ENCODE measurements around the gene PPP2R2D. TPM values are rescaled to one million over a fixed set of nuclear protein-coding genes. Genes with fewer than 3 reads are reported as not detected.

PPP2R2D gene
- total RNA-seq, 2 experiments from 2014 or later, result 32.6 to 32.9 TPM

DNA sequence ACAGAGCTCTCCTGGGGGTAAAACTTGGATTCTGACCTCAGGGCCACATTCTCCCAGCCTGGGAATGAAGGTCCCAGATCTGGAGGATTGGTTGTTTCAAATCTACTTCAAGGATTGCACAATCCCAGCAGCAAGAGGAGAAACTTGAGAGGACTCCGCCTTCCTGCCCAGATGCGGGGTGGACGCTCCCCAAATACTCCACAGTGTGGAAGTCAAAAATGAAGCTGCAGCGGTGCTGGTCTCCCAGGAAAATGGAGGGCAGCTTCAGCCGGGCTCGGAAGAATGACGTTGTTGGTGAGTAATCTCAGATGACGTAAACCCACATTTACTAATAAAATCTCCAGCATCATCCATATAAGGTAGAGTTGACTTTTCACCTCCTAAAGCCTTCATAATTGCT, 31.5 kb upstream of the PPP2R2D start:
- no peak for DNase-seq
- Histone ChIP-seq H3K9me3 (ENCODE audit: control insufficient read depth in 1 of 2, insufficient read depth in 1 of 2, low read length in 2 of 2) (no peaks in the 10 kb centered on the region), H3K4me3 (ENCODE audit: low read length) (no peak overlapping the region), H3K36me3 (ENCODE audit: insufficient read depth, low read length) (no peaks in the 10 kb centered on the region), H3K4me1 (ENCODE audit: insufficient read depth, low read length) (no peaks in the 10 kb centered on the region), H3K27me3 (ENCODE audit: control insufficient read depth in 1 of 2, insufficient read depth in 2 of 2, low read length in 2 of 2) (peaks cover 2 to 6% of the 10 kb centered on the region in 2 experiments), H3K27ac (ENCODE audit: low read depth in 1 of 2, low read length in 2 of 2) (no peak overlapping the region)
- Mint-ChIP-seq H3K9me3 (no peaks in the 10 kb centered on the region), H3K4me3 (no peak overlapping the region), H3K36me3 (ENCODE audit: low read depth) (no peaks in the 10 kb centered on the region), H3K27ac (no peak overlapping the region), H3K27me3 (peaks cover 16% of the 10 kb centered on the region), H3K4me1 (ENCODE audit: low read depth) (peaks cover under 1% of the 10 kb centered on the region)
- ChIA-PET CTCF (no interaction called here), POLR2A (no interaction called here)
- intact Hi-C loops (cut with DNase I, micrococcal nuclease), result no loop called here
- TF ChIP-seq, protein P1, sequence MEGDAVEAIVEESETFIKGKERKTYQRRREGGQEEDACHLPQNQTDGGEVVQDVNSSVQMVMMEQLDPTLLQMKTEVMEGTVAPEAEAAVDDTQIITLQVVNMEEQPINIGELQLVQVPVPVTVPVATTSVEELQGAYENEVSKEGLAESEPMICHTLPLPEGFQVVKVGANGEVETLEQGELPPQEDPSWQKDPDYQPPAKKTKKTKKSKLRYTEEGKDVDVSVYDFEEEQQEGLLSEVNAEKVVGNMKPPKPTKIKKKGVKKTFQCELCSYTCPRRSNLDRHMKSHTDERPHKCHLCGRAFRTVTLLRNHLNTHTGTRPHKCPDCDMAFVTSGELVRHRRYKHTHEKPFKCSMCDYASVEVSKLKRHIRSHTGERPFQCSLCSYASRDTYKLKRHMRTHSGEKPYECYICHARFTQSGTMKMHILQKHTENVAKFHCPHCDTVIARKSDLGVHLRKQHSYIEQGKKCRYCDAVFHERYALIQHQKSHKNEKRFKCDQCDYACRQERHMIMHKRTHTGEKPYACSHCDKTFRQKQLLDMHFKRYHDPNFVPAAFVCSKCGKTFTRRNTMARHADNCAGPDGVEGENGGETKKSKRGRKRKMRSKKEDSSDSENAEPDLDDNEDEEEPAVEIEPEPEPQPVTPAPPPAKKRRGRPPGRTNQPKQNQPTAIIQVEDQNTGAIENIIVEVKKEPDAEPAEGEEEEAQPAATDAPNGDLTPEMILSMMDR (IDR thresholded peaks at IDR 0.05), result no peak
- ATAC-seq (ENCODE audit: poor library complexity), result no peak

DNA sequence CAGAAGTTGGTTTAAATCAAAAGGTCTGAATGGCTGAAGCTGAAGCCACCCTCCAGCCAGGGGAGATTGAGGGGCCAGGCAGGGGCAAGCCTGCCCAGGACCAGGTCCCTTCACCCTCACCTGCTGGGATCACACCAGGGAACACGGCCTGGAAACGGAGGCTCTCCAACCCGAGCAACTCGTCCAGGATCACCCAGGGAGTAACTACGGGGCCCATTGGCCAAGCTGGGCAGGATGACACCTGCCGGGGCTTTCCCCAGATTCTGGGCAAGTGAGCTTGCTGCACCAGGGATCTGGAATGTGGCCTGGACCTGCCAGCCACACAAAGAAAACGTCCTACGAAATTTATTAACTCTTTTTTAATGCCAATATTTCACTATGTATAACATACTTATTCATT, 30.4 kb upstream of the PPP2R2D start:
- Histone ChIP-seq H3K4me1 (ENCODE audit: insufficient read depth, low read length) (peaks cover 5% of the 10 kb centered on the region), H3K27ac (ENCODE audit: low read depth in 1 of 2, low read length in 2 of 2) (no peak overlapping the region), H3K4me3 (ENCODE audit: low read length) (no peak overlapping the region), H3K27me3 (ENCODE audit: control insufficient read depth in 1 of 2, insufficient read depth in 2 of 2, low read length in 2 of 2) (peaks cover 6 to 14% of the 10 kb centered on the region in 2 experiments), H3K36me3 (ENCODE audit: insufficient read depth, low read length) (no peaks in the 10 kb centered on the region), H3K9me3 (ENCODE audit: control insufficient read depth in 1 of 2, insufficient read depth in 1 of 2, low read length in 2 of 2) (no peaks in the 10 kb centered on the region)
- ChIA-PET POLR2A (no interaction called here), CTCF (no interaction called here)
- ATAC-seq (ENCODE audit: poor library complexity) (no peak), DNase-seq (no peak)
- Mint-ChIP-seq H3K9me3 (no peaks in the 10 kb centered on the region), H3K27ac (no peak overlapping the region), H3K4me1 (ENCODE audit: low read depth) (peaks cover 4% of the 10 kb centered on the region), H3K27me3 (peaks cover 22% of the 10 kb centered on the region), H3K36me3 (ENCODE audit: low read depth) (no peaks in the 10 kb centered on the region), H3K4me3 (no peak overlapping the region)
- TF ChIP-seq, protein P1 (IDR thresholded peaks at IDR 0.05), result no peak
- intact Hi-C loops (cut with DNase I, micrococcal nuclease), result no loop called here

DNA sequence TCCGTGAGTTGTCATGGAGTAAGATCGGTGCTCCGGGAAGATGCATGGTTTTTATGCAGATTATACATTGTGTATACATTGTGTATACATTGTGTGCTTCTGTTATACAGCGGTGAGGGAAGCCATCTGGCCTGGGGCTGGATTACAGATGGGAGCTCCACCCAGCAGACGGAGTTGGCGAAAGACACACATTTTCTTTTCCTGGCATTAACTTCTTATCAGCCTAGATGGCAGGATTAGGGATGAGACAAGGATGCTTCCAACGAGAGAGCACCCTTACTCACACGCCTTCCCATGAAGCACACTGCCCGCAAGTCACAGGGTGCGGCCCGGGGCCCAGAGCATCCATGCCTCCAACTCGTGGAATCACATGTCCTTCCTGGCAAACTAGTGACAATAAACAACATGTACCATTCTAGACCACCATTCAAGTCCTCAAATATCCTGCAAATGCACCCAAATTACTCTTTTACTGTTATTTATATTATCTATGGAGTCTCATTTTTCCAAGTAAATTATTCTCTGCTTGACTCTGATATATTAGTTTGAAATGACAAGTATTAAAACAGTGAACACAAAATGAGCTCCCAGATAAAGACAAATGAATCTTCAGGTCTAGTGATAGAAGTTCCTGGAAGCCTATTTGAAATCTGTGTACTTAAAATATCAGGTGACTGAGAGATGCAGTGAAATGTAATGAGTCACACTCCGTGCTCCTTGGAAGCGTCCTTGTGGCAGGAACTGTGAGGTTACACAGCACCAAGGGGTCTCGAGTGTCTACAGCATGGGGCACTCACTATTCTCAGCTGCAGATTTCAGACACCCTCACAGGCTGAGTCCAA, 29.8 kb upstream of the PPP2R2D start:
- DNase-seq, result no peak
- TF ChIP-seq, protein P1 (IDR thresholded peaks at IDR 0.05), result no peak
- no peaks in the 10 kb centered on the region for H3K9me3 Mint-ChIP-seq
- ATAC-seq (ENCODE audit: poor library complexity), result no peak
- peaks cover 4% of the 10 kb centered on the region for H3K4me1 Mint-ChIP-seq (ENCODE audit: low read depth)
- POLR2A ChIA-PET, result no interaction called here
- H3K27me3 Mint-ChIP-seq, result peaks cover 25% of the 10 kb centered on the region
- H3K36me3 ChIP-seq (ENCODE audit: insufficient read depth, low read length), result no peaks in the 10 kb centered on the region
- no peak overlapping the region for H3K4me3 Mint-ChIP-seq
- peaks cover 5% of the 10 kb centered on the region for H3K4me1 ChIP-seq (ENCODE audit: insufficient read depth, low read length)
- H3K27ac ChIP-seq (ENCODE audit: low read depth in 1 of 2, low read length in 2 of 2), result no peak overlapping the region
- H3K36me3 Mint-ChIP-seq (ENCODE audit: low read depth), result no peaks in the 10 kb centered on the region
- H3K4me3 ChIP-seq (ENCODE audit: low read length), result no peak overlapping the region
- intact Hi-C loops (cut with DNase I, micrococcal nuclease), result no loop called here
- CTCF ChIA-PET, result no interaction called here
- no peaks in the 10 kb centered on the region for H3K9me3 ChIP-seq (ENCODE audit: control insufficient read depth in 1 of 2, insufficient read depth in 1 of 2, low read length in 2 of 2)
- peaks cover 10 to 14% of the 10 kb centered on the region in 2 experiments for H3K27me3 ChIP-seq (ENCODE audit: control insufficient read depth in 1 of 2, insufficient read depth in 2 of 2, low read length in 2 of 2)
- no peak overlapping the region for H3K27ac Mint-ChIP-seq

Measured in CD4-positive, alpha-beta T cell (primary cell).